KMS-11 (cell line): ENCODE measurements around the gene TTC32.

Experiments used
- H2AFZ ChIP-seq: fragments of 200-600 bp; sonication (generic); 2 replicates; pipeline ENCODE4 v1.6.1; 2016; ENCODE audit warnings: antibody characterized with exemption, mixed run types, low read depth
- H3K27ac ChIP-seq: fragments of 200-600 bp; sonication (generic); 2 replicates; pipeline ENCODE4 v1.6.1; 2016; ENCODE audit warnings: mild to moderate bottlenecking, mixed run types
- H3K27me3 ChIP-seq: fragments of 200-600 bp; sonication (generic); 2 replicates; pipeline ENCODE4 v1.6.1; 2017; ENCODE audit warnings: mild to moderate bottlenecking, low read depth, mixed run types, moderate library complexity; ENCODE audit not compliant: insufficient read depth
- H3K36me3 ChIP-seq: fragments of 200-600 bp; sonication (generic); 2 replicates; pipeline ENCODE4 v1.6.1; 2017; ENCODE audit warnings: mild to moderate bottlenecking, mixed run types; ENCODE audit not compliant: insufficient read depth
- H3K4me1 ChIP-seq: fragments of 200-600 bp; sonication (generic); 2 replicates; pipeline ENCODE4 v1.6.1; 2016; ENCODE audit warnings: mild to moderate bottlenecking, low read depth, mixed run types; ENCODE audit not compliant: poor library complexity, severe bottlenecking
- H3K4me2 ChIP-seq: fragments of 200-600 bp; sonication (generic); 2 replicates; pipeline ENCODE4 v1.7.0; 2016; ENCODE audit warnings: mild to moderate bottlenecking, mixed run types
- H3K4me3 ChIP-seq: fragments of 200-600 bp; sonication (generic); IDR thresholded peaks from 2 replicates; pipeline ENCODE4 v1.6.1; 2017; ENCODE audit warnings: low read depth, low read length, mixed read lengths; ENCODE audit not compliant: insufficient read depth
- H3K79me2 ChIP-seq: fragments of 200-600 bp; sonication (generic); 2 replicates; pipeline ENCODE4 v1.6.1; 2016; ENCODE audit warnings: low read depth, mixed run types; ENCODE audit not compliant: insufficient read depth
- H3K9ac ChIP-seq: fragments of 200-600 bp; sonication (generic); 2 replicates; pipeline ENCODE4 v1.6.1; 2016; ENCODE audit warnings: mild to moderate bottlenecking, mixed run types
- H4K20me1 ChIP-seq: fragments of 200-600 bp; sonication (generic); 2 replicates; pipeline ENCODE4 v1.6.1; 2016; ENCODE audit warnings: mild to moderate bottlenecking, mixed run types; ENCODE audit not compliant: insufficient read depth
- TF ChIP-seq, protein P1 (sequence below): fragments of 200-600 bp; sonication (generic); conservative IDR thresholded peaks from 2 replicates; pipeline ENCODE4 v1.6.1; 2017; ENCODE audit warnings: low read depth, mild to moderate bottlenecking, antibody characterized with exemption, low read length, moderate library complexity, mixed read lengths

Gene TTC32

DNA sequence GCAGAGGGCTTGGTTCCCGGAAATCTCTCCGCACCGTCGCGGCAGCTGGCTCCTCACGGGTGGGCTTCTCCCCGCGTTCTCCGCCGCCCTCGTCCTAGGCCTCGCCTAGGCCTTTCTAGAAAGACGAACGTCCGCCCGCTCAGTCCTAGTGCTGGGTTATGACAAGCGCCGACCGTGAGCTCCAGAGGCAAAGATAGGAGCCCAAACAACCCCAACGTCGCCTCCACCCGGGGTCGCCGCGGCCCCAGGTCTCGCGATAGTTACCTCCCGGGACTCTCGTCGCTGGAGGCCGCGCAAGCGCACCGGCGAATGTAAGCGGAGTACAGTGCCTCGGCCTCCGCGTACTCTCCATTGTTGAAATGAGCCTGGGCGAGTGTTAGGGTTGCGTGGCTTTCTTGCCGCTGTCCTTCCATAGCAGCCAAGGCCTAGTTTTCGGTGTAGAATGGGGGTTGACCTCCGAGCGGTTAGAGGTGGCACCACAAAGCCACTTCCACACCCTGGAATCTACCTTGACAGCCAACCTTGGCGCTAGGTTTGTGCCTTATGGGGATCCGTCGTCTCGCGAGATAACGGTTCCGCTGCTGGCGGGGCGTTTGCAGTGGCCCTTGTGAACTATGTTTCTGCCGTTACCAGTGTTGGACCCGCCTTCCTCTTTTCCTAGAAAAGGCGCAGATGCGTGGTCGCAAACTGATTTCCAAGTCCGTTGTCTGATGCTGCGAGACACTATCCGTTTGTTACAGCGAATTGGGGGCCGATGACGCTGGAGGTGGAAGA lies at the start of gene TTC32:
TTC32 (minus strand) TSS at position 542 of the 774 bp plus-strand sequence; CDS start at position 413, 129 bp downstream.
- H3K4me2 ChIP-seq = peak within 1 kb of the TSS; percentile 97
- no peaks in the 10 kb centered on the region; the same call in 1 of the 2 replicates for H4K20me1 ChIP-seq
- TF ChIP-seq, protein P1, sequence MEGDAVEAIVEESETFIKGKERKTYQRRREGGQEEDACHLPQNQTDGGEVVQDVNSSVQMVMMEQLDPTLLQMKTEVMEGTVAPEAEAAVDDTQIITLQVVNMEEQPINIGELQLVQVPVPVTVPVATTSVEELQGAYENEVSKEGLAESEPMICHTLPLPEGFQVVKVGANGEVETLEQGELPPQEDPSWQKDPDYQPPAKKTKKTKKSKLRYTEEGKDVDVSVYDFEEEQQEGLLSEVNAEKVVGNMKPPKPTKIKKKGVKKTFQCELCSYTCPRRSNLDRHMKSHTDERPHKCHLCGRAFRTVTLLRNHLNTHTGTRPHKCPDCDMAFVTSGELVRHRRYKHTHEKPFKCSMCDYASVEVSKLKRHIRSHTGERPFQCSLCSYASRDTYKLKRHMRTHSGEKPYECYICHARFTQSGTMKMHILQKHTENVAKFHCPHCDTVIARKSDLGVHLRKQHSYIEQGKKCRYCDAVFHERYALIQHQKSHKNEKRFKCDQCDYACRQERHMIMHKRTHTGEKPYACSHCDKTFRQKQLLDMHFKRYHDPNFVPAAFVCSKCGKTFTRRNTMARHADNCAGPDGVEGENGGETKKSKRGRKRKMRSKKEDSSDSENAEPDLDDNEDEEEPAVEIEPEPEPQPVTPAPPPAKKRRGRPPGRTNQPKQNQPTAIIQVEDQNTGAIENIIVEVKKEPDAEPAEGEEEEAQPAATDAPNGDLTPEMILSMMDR = no peak
- no peaks in the 10 kb centered on the region for H3K36me3 ChIP-seq
- peak within 1 kb of the TSS; percentile 78 for H3K9ac ChIP-seq
- H3K4me3 ChIP-seq = peak within 1 kb of the TSS; percentile 40
- peak within 1 kb of the TSS; percentile 77 for H3K27ac ChIP-seq
- peaks cover 17% of the 10 kb centered on the region; the same call in 1 of the 2 replicates for H3K79me2 ChIP-seq
- peak within 1 kb of the TSS; percentile 77 for H2AFZ ChIP-seq
- no peaks in the 10 kb centered on the region for H3K27me3 ChIP-seq
- H3K4me1 ChIP-seq = peaks cover 32% of the 10 kb centered on the region

DNA sequence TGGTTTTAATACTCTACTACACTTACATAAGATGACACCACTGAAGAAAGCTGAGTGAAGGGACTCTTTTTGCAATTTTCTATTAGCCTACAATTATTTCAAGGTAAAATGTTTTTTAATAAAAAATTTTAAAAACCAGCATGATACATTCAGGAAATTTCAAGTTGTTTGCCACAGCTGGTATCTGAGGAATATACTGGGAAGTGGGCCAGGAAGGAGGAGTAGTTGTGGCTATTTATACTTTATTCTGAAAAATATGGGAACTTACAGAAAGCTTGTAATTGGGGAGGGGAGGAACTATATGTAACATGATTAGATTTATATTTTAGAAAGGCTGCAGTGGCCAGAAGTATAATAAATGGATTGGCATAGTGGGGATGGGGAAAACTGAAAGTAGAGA lies 47.3 kb upstream of the TTC32 start:
- H3K79me2 ChIP-seq = no peaks in the 10 kb centered on the region
- H3K4me1 ChIP-seq = no peaks in the 10 kb centered on the region
- H3K4me3 ChIP-seq = no peak overlapping the region
- H3K27ac ChIP-seq = no peak overlapping the region
- no peaks in the 10 kb centered on the region for H3K36me3 ChIP-seq
- TF ChIP-seq, protein P1 = no peak
- no peaks in the 10 kb centered on the region for H3K27me3 ChIP-seq
- H2AFZ ChIP-seq = no peak overlapping the region
- H3K9ac ChIP-seq = no peak overlapping the region
- H3K4me2 ChIP-seq = no peak overlapping the region
- no peaks in the 10 kb centered on the region for H4K20me1 ChIP-seq

DNA sequence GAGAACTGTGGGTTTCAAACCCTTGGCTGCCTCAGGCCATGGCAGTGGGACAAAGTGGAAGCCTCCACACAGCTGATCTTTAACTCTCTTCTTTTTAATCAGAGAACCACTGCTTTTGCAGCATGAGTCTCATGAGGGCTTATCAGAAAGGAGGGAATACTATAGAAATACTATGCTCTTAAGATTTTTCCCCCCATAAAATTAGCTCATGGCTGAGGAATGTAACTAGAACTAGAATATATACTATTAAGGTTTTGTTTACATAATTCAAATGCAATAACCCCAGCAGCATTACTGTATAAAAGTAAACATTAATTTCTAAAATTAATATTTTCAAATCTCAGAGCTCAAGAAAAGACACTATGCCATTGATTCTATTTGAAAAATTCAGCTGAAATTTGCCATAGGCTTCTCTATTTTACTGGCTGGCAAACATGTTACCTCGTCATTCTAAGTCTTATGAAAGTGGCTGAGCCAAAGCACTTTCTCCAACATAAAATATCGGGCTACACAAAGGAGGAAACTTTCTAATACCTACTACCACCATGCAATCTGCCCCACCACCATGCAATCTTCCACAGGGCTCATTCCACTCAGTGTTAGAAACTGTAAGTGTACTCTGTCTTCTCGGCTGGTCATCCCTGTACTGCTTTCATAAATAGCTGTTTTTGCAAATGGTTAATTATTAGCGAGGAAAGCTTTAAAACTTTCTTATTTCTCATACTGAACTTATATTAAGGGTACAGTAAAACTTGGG lies 45.6 kb upstream of the TTC32 start:
- H3K4me2 ChIP-seq = no peak overlapping the region
- H3K27me3 ChIP-seq = no peaks in the 10 kb centered on the region
- H3K27ac ChIP-seq = no peak overlapping the region
- H4K20me1 ChIP-seq = no peaks in the 10 kb centered on the region
- H3K4me3 ChIP-seq = no peak overlapping the region
- TF ChIP-seq, protein P1 = no peak
- H2AFZ ChIP-seq = no peak overlapping the region
- no peaks in the 10 kb centered on the region for H3K79me2 ChIP-seq
- no peak overlapping the region for H3K9ac ChIP-seq
- no peaks in the 10 kb centered on the region for H3K36me3 ChIP-seq
- no peaks in the 10 kb centered on the region for H3K4me1 ChIP-seq

DNA sequence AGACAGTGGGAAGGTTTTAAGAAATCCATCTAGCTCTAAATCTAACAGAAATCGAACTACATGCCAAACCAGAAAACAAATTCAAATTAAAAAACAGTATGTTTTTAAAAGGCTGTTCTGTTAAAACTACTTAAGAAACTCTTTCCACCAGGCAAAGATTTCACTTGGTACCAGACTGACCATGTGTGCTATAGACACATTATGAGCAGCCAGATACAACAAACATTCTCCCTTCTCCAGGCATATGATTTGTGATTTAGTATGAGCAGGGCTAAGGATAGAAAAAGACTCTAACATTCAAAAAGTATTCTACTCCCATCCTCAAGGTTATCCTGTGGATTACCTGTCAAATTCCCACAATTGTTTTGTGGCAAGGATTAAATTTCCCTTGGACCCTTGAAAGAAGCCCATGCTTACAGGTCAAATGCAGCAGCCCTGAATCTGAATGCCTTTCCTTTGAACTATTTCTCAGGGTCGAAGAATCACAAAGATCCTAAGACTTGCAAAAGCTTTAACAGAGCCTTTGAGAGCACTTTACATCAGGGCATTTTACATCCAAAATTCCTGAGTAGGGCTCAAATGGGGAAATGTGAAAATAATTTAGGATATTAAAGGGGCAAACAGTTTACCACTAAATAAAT lies 42.5 kb upstream of the TTC32 start:
- H4K20me1 ChIP-seq = no peaks in the 10 kb centered on the region
- no peaks in the 10 kb centered on the region for H3K4me1 ChIP-seq
- H3K36me3 ChIP-seq = no peaks in the 10 kb centered on the region
- H3K27ac ChIP-seq = no peak overlapping the region
- TF ChIP-seq, protein P1 = no peak
- no peak overlapping the region for H3K4me3 ChIP-seq
- H3K4me2 ChIP-seq = no peak overlapping the region
- H3K79me2 ChIP-seq = no peaks in the 10 kb centered on the region
- H3K27me3 ChIP-seq = no peaks in the 10 kb centered on the region
- no peak overlapping the region for H2AFZ ChIP-seq
- H3K9ac ChIP-seq = no peak overlapping the region
